Retinal pigment epithelial cell (primary cell): ENCODE measurements around the gene CDC27.
"Not testable (repeated sequence)": the region's sequence is repeated elsewhere in the genome, so short reads cannot be mapped to it uniquely, and the experiment has no call there.

Experiments used
- DNase-seq: peaks from one replicate; pipeline ENCODE4 v3.0.0-alpha.2; 2010; ENCODE audit warnings: low read depth
- H3K4me3 ChIP-seq: 2 replicates; pipeline ENCODE4 v1.5.1; 2011; ENCODE audit warnings: mild to moderate bottlenecking, low read length, control low read depth, moderate library complexity
- CTCF ChIP-seq: conservative IDR thresholded peaks from 2 replicates; pipeline ENCODE4 v1.5.1; 2011; ENCODE audit warnings: low read depth, low read length, control low read depth, inconsistent platforms

CDC27 gene

GRCh38 chr17:47219621-47220475, 30.8 kb upstream of the CDC27 start:
- TF ChIP-seq CTCF, result no peak
- DNase-seq, result no peak
- no peak overlapping the region for H3K4me3 ChIP-seq

GRCh38 chr17:47218896-47219430, 29.9 kb upstream of the CDC27 start:
- TF ChIP-seq CTCF, result no peak
- no peak overlapping the region for H3K4me3 ChIP-seq
- DNase-seq, result no peak

GRCh38 chr17:47217279-47217678, 28.2 kb upstream of the CDC27 start:
- H3K4me3 ChIP-seq, DNase-seq: not testable (repeated sequence)

GRCh38 chr17:47216821-47217220, 27.7 kb upstream of the CDC27 start:
- not testable (repeated sequence) for H3K4me3 ChIP-seq, DNase-seq

GRCh38 chr17:47214931-47215330, 25.8 kb upstream of the CDC27 start:
- no peak overlapping the region for H3K4me3 ChIP-seq
- DNase-seq, result no peak
- TF ChIP-seq CTCF, result no peak

GRCh38 chr17:47213540-47213939, 24.4 kb upstream of the CDC27 start:
- no peak for DNase-seq
- no peak for TF ChIP-seq CTCF
- H3K4me3 ChIP-seq, result no peak overlapping the region

GRCh38 chr17:47212458-47212857, 23.4 kb upstream of the CDC27 start:
- no peak overlapping the region for H3K4me3 ChIP-seq
- no peak for TF ChIP-seq CTCF
- DNase-seq, result no peak

- DNase-seq, result no peak
- no peak for TF ChIP-seq CTCF
- no peak overlapping the region for H3K4me3 ChIP-seq
Measured at GRCh38 chr17:47210779-47211178, 21.7 kb upstream of the CDC27 start.
